Fibroblast of lung (primary cell): Measurements from ENCODE around the gene SLC17A5. TPM values are rescaled to one million over a fixed set of nuclear protein-coding genes. Genes with fewer than 3 reads are reported as not detected.
A peak's percentile ranks its signal among the peaks of the same experiment; 100 is the strongest.

Experiments used
- DNase-seq, 2 donors: peaks; one replicate each; pipeline versions ENCODE4 v3.0.0 to v3.0.0-alpha.2; 2010; ENCODE audit warnings: low read depth in 2 of 2
- H2AFZ ChIP-seq: 2 replicates; pipeline ENCODE4 v1.5.1; 2012; ENCODE audit warnings: low read length, control low read depth, inconsistent platforms
- H3K27ac ChIP-seq: 2 replicates; pipeline ENCODE4 v1.5.1; 2011; ENCODE audit warnings: low read length, control low read depth; ENCODE audit not compliant: insufficient read depth
- H3K27me3 ChIP-seq: 2 replicates; pipeline ENCODE4 v1.5.1; 2011; ENCODE audit warnings: mild to moderate bottlenecking, low read length; ENCODE audit not compliant: control insufficient read depth, insufficient read depth
- H3K36me3 ChIP-seq: 2 replicates; pipeline ENCODE4 v1.5.1; 2011; ENCODE audit warnings: low read length; ENCODE audit not compliant: control insufficient read depth, insufficient read depth
- H3K4me1 ChIP-seq: 2 replicates; pipeline ENCODE4 v1.5.1; 2011; ENCODE audit warnings: low read length; ENCODE audit not compliant: control insufficient read depth, insufficient read depth; ENCODE audit errors: extremely low read depth
- H3K4me2 ChIP-seq: 2 replicates; pipeline ENCODE4 v1.5.1; 2011; ENCODE audit warnings: low read length, control low read depth; ENCODE audit not compliant: insufficient read depth; ENCODE audit errors: extremely low read depth
- H3K4me3 ChIP-seq, 4 experiments: fragments of 200-600 bp in 1 of 4; sonication (generic) in 1 of 4; replicated peaks in 1 of 4; 2 replicates each; pipeline ENCODE4 v1.5.1; 2011 to 2016; ENCODE audit warnings: low read length in 4 of 4, low read depth in 3 of 4, mild to moderate bottlenecking in 3 of 4, control low read depth in 2 of 4, inconsistent platforms in 1 of 4, mixed read lengths in 1 of 4; ENCODE audit not compliant: insufficient read depth in 1 of 4; ENCODE audit errors: control extremely low read depth in 1 of 4
- H3K79me2 ChIP-seq: 2 replicates; pipeline ENCODE4 v1.5.1; 2012; ENCODE audit warnings: mild to moderate bottlenecking, low read length, inconsistent platforms; ENCODE audit not compliant: control insufficient read depth, insufficient read depth
- H3K9ac ChIP-seq: 2 replicates; pipeline ENCODE4 v1.5.1; 2011; ENCODE audit warnings: mild to moderate bottlenecking, low read length, control low read depth; ENCODE audit not compliant: insufficient read depth
- H3K9me3 ChIP-seq: 2 replicates; pipeline ENCODE4 v1.5.1; 2012; ENCODE audit warnings: low read depth, low read length; ENCODE audit not compliant: control insufficient read depth, insufficient read depth
- H4K20me1 ChIP-seq: 2 replicates; pipeline ENCODE4 v1.5.1; 2011; ENCODE audit warnings: low read length; ENCODE audit not compliant: control insufficient read depth, insufficient read depth; ENCODE audit errors: extremely low read depth
- EZH2 ChIP-seq: IDR thresholded peaks from 2 replicates; pipeline ENCODE4 v1.5.1; 2012; ENCODE audit warnings: low read length, control low read depth, mild to moderate bottlenecking; ENCODE audit errors: missing control alignments
- polyA plus RNA-seq, 2 donors: library from polyadenylated mRNA; depleted of rRNA in 1 of 2; stranded (reverse) in 1 of 2; unstranded in 1 of 2; fragments of >200 nt; gene quantifications; 2 replicates each; pipeline ENCODE4 v1.2.1, GENCODE V29; 2011 to 2012; ENCODE audit warnings: missing spikeins in 1 of 2
- total RNA-seq: library from RNA; depleted of rRNA; stranded (reverse); fragments of >200 nt; gene quantifications from 2 replicates; pipeline ENCODE4 v1.2.1, GENCODE V29; 2014
- TF ChIP-seq, protein P1 (sequence below), 2 donors: IDR thresholded peaks in 1 of 2; conservative IDR thresholded peaks in 1 of 2; 1 replicate in 1 of 2; 2 replicates in 1 of 2; pipeline ENCODE4 v1.5.1; 2011 to 2012; ENCODE audit warnings: low read length in 2 of 2, control low read depth in 1 of 2, inconsistent platforms in 1 of 2, low read depth in 1 of 2, mild to moderate bottlenecking in 1 of 2

SLC17A5 gene
- total and polyA plus RNA-seq, 2 donors (not counting 1 experiment from before 2014, with no cell fraction given): 39.3 to 56.8 TPM

DNA sequence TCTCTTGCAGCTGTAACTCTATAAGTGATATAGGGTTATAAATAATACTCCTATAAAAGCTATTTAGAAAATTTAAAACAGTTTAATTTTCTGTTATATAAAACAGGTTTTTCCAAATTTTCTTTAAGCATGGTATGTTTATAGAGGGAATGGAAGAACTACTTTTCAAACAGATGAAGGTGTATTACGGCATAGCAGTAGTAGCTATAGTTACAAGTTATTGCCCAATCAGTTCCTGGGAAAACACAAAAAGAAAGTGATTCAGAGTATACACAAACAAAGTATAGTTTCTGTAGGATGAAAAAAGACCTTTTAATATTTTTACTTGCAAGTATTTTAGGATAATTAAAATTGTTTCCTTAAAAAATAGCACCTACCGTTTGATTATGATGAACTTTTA, 9.8 kb downstream of the SLC17A5 start:
- no peaks in the 10 kb centered on the region for H3K36me3 ChIP-seq
- no peak overlapping the region for H2AFZ ChIP-seq
- no peaks in the 10 kb centered on the region for H3K79me2 ChIP-seq
- H3K9me3 ChIP-seq: no peaks in the 10 kb centered on the region
- H4K20me1 ChIP-seq: no peaks in the 10 kb centered on the region
- H3K9ac ChIP-seq: no peak overlapping the region
- H3K4me3 ChIP-seq: no peak overlapping the region
- no peak overlapping the region for H3K4me2 ChIP-seq
- no peak overlapping the region for H3K27ac ChIP-seq
- DNase-seq: peak in 1 of 2 donors; percentile 23
- TF ChIP-seq EZH2: no peak
- TF ChIP-seq, protein P1, sequence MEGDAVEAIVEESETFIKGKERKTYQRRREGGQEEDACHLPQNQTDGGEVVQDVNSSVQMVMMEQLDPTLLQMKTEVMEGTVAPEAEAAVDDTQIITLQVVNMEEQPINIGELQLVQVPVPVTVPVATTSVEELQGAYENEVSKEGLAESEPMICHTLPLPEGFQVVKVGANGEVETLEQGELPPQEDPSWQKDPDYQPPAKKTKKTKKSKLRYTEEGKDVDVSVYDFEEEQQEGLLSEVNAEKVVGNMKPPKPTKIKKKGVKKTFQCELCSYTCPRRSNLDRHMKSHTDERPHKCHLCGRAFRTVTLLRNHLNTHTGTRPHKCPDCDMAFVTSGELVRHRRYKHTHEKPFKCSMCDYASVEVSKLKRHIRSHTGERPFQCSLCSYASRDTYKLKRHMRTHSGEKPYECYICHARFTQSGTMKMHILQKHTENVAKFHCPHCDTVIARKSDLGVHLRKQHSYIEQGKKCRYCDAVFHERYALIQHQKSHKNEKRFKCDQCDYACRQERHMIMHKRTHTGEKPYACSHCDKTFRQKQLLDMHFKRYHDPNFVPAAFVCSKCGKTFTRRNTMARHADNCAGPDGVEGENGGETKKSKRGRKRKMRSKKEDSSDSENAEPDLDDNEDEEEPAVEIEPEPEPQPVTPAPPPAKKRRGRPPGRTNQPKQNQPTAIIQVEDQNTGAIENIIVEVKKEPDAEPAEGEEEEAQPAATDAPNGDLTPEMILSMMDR (conservative IDR thresholded peaks at IDR 0.05 in 1 of 2, IDR thresholded peaks at IDR 0.05 in 1 of 2; ENCODE audit: low read depth in 1 of 2, low read length in 2 of 2): no peak
- no peaks in the 10 kb centered on the region for H3K27me3 ChIP-seq
- peaks cover 3% of the 10 kb centered on the region for H3K4me1 ChIP-seq

DNA sequence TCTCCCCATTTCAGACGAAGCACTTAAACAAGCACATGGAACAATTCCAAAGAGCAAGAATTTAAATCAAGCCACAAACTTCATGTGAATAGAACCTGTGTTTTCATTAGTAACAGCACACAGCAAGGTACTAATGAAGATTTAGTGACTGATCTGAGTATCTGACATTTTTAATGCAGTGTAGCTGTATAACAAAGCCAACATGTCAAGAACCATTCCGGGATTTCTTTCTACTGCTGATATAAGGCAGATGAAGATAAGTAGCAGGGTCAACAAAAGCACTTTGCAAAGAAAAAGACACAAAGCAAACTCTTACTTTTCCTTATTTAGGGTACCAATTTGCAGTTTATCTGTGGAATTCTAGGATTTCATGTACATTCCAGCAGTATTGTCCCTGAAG, 11.3 kb downstream of the SLC17A5 start:
- no peak for DNase-seq
- no peaks in the 10 kb centered on the region for H4K20me1 ChIP-seq
- H3K4me3 ChIP-seq: no peak overlapping the region
- H3K9ac ChIP-seq: no peak overlapping the region
- H3K4me1 ChIP-seq: peaks cover 3% of the 10 kb centered on the region
- TF ChIP-seq, protein P1 (conservative IDR thresholded peaks at IDR 0.05 in 1 of 2, IDR thresholded peaks at IDR 0.05 in 1 of 2; ENCODE audit: low read depth in 1 of 2, low read length in 2 of 2): no peak
- no peak for TF ChIP-seq EZH2
- no peak overlapping the region for H2AFZ ChIP-seq
- no peaks in the 10 kb centered on the region for H3K79me2 ChIP-seq
- no peak overlapping the region for H3K27ac ChIP-seq
- no peaks in the 10 kb centered on the region for H3K27me3 ChIP-seq
- no peaks in the 10 kb centered on the region for H3K9me3 ChIP-seq
- no peak overlapping the region for H3K4me2 ChIP-seq
- H3K36me3 ChIP-seq: no peaks in the 10 kb centered on the region

DNA sequence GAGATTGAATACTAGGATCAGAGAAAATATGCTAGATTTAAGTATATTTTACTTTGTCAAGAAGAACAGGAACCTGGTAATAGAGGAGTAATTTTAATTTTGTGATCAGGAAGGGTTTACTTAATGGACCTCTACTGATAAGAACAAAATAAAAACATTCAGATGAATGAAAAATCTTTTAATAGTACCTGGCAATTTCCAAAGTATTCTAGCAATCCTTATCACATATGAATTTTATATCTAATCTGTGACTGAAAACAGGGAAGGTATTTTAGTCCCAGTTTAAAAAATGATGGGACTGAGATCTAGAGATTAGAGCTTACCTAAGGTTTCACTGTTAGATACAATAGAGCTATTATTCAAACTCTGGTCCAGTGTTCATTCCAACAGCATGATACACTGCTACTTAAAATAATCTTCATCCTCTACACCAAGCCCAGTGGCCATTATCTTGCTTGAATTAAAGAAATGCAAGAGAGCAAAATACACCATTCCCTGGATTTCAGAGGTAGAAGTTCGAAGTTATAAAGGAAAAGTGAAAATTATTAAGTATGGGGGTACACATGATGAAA, 13.5 kb downstream of the SLC17A5 start:
- Histone ChIP-seq H3K36me3 (no peaks in the 10 kb centered on the region), H4K20me1 (no peaks in the 10 kb centered on the region), H3K9ac (no peak overlapping the region), H3K4me1 (no peaks in the 10 kb centered on the region), H3K4me2 (no peak overlapping the region), H3K4me3 (no peak overlapping the region), H2AFZ (no peak overlapping the region), H3K9me3 (no peaks in the 10 kb centered on the region), H3K27ac (no peak overlapping the region), H3K79me2 (no peaks in the 10 kb centered on the region), H3K27me3 (no peaks in the 10 kb centered on the region)
- TF ChIP-seq, protein P1 (conservative IDR thresholded peaks at IDR 0.05 in 1 of 2, IDR thresholded peaks at IDR 0.05 in 1 of 2; ENCODE audit: low read depth in 1 of 2, low read length in 2 of 2): no peak
- no peak for TF ChIP-seq EZH2
- peak in 1 of 2 donors; percentile 61 for DNase-seq
